K562 (cell line): ENCODE measurements around the gene RPS6KA4. TPM values are rescaled to one million over a fixed set of nuclear protein-coding genes. Genes with fewer than 3 reads are reported as not detected.

Experiments
- BRD9 ChIP-seq: fragments of 450-650 bp; IDR thresholded peaks from 2 replicates; pipeline ENCODE4 v1.6.1; 2018; ENCODE audit warnings: low read depth; ENCODE audit not compliant: partially characterized antibody
- CREM ChIP-seq: IDR thresholded peaks from 2 replicates; pipeline ENCODE4 v1.6.1; 2014; ENCODE audit warnings: antibody characterized with exemption, low read depth
- NCOA1 ChIP-seq: fragments of 450-650 bp; IDR thresholded peaks from 2 replicates; pipeline ENCODE4 v1.6.1; 2016; ENCODE audit warnings: low read depth
- NR1H2 ChIP-seq: sonication (generic); formaldehyde crosslinking; IDR thresholded peaks from 2 replicates; pipeline ENCODE4 v1.4.0; 2020; ENCODE audit warnings: mild to moderate bottlenecking, missing genetic modification reagents
- PBX2 ChIP-seq, 2 experiments: IDR thresholded peaks in 1 of 2; conservative IDR thresholded peaks in 1 of 2; 2 replicates each; pipeline ENCODE4 v1.6.1; 2016; ENCODE audit warnings: low read depth in 2 of 2, mild to moderate bottlenecking in 1 of 2, missing compliant biosample characterization in 1 of 2, missing genetic modification characterization in 1 of 2, moderate library complexity in 1 of 2
- PKNOX1 ChIP-seq: fragments of 450-650 bp; IDR thresholded peaks from 2 replicates; pipeline ENCODE4 v1.6.1; 2016
- POU5F1 ChIP-seq: fragments of 150-350 bp; IDR thresholded peaks from 2 replicates; pipeline ENCODE4 v1.6.1; 2014; ENCODE audit warnings: borderline replicate concordance, low read length, low read depth, mild to moderate bottlenecking; ENCODE audit not compliant: partially characterized antibody
- PRDM10 ChIP-seq: fragments of 450-650 bp; IDR thresholded peaks from 2 replicates; pipeline ENCODE4 v1.6.1; 2018; ENCODE audit not compliant: partially characterized antibody
- STAG1 ChIP-seq: sonication (generic); formaldehyde crosslinking; IDR thresholded peaks from 2 replicates; pipeline ENCODE4 v1.5.0; 2020; ENCODE audit warnings: missing genetic modification reagents, borderline replicate concordance
- ZFPM2 ChIP-seq: fragments of 250-450 bp; sonication (Bioruptor Pico); IDR thresholded peaks from 2 replicates; pipeline ENCODE4 v1.5.1; 2022; ENCODE audit warnings: mild to moderate bottlenecking
- ZNF253 ChIP-seq: fragments of 250-450 bp; sonication (Bioruptor Pico); conservative IDR thresholded peaks from 2 replicates; pipeline ENCODE4 v1.6.1; 2021; ENCODE audit warnings: mild to moderate bottlenecking
- ZNF778 ChIP-seq: fragments of 450-650 bp; formaldehyde crosslinking; IDR thresholded peaks from 2 replicates; pipeline ENCODE4 v1.4.0; 2020; ENCODE audit warnings: mild to moderate bottlenecking, moderate library complexity
- polyA plus RNA-seq, 8 experiments: library from polyadenylated mRNA; depleted of rRNA in 4 of 8; stranded (reverse) in 5 of 8; unstranded in 3 of 8; fragments of >200 nt; fragmentation: Nextera tagmentation in 2 of 8; fragmentation: Illumina TruSeq in 1 of 8; extraction: Ambion mirVana in 2 of 8; extraction: Trizol in 1 of 8; gene quantifications; 2 replicates each; pipeline versions ENCODE4 v1.2.1 to v1.2.3, GENCODE V29; 2011 to 2014; ENCODE audit warnings: inconsistent platforms in 1 of 8, missing spikeins in 1 of 8
- total RNA-seq, 7 experiments: library from RNA; depleted of rRNA in 6 of 7; stranded (reverse); fragments of >200 nt in 6 of 7; fragmentation: Illumina TruSeq in 2 of 7; extraction: Trizol in 2 of 7; gene quantifications; 2 replicates each; pipeline versions ENCODE4 v1.2.1 to v1.2.3, GENCODE V29; 2011 to 2021; ENCODE audit warnings: low replicate concordance in 1 of 7
- TF ChIP-seq, protein P1 (sequence below): fragments of 250-450 bp; sonication (Bioruptor Pico); IDR thresholded peaks from 2 replicates; pipeline ENCODE4 v1.8.0; 2022; ENCODE audit warnings: inconsistent platforms
- TF ChIP-seq, protein P2 (sequence below): fragments of 250-450 bp; sonication (Bioruptor Pico); IDR thresholded peaks from 2 replicates; pipeline ENCODE4 v1.4.0; 2020; ENCODE audit warnings: mild to moderate bottlenecking, moderate library complexity

RPS6KA4 gene
- total and polyA plus RNA-seq, 9 of the 15 experiments (the other 6 are each of a cell fraction or from before 2014, with no cell fraction given) = 0.15 to 23.8 (median 9.8) TPM

GRCh38 chr11:64356498-64357411 lies 2.2 kb upstream of the RPS6KA4 start (continued):
- TF ChIP-seq PRDM10 (peak; percentile 51), ZFPM2 (no peak), NR1H2 (0 out of 2 replicates have a peak, but pooled peaks have one; percentile 62), PBX2 (CRISPR knock-in tag; IDR thresholded peaks at IDR 0.05; ENCODE audit: low read depth) (no peak), PBX2 (tag; conservative IDR thresholded peaks at IDR 0.05; ENCODE audit: low read depth) (no peak), CREM (peak; percentile 74; the same call in 1 of the 2 replicates), POU5F1 (no peak), ZNF253 (CRISPR knock-in tag) (no peak), BRD9 (peak; percentile 89), NCOA1 (0 out of 2 replicates have a peak, but pooled peaks have one; percentile 28), ZNF778 (CRISPR knock-in tag) (no peak), PKNOX1 (0 out of 2 replicates have a peak, but pooled peaks have one; percentile 7), STAG1 (CRISPR knock-in tag) (peak; percentile 17; the same call in 1 of the 2 replicates)
- TF ChIP-seq, protein P1, sequence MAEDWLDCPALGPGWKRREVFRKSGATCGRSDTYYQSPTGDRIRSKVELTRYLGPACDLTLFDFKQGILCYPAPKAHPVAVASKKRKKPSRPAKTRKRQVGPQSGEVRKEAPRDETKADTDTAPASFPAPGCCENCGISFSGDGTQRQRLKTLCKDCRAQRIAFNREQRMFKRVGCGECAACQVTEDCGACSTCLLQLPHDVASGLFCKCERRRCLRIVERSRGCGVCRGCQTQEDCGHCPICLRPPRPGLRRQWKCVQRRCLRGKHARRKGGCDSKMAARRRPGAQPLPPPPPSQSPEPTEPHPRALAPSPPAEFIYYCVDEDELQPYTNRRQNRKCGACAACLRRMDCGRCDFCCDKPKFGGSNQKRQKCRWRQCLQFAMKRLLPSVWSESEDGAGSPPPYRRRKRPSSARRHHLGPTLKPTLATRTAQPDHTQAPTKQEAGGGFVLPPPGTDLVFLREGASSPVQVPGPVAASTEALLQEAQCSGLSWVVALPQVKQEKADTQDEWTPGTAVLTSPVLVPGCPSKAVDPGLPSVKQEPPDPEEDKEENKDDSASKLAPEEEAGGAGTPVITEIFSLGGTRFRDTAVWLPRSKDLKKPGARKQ (CRISPR knock-in tag) = no peak
- TF ChIP-seq, protein P2, sequence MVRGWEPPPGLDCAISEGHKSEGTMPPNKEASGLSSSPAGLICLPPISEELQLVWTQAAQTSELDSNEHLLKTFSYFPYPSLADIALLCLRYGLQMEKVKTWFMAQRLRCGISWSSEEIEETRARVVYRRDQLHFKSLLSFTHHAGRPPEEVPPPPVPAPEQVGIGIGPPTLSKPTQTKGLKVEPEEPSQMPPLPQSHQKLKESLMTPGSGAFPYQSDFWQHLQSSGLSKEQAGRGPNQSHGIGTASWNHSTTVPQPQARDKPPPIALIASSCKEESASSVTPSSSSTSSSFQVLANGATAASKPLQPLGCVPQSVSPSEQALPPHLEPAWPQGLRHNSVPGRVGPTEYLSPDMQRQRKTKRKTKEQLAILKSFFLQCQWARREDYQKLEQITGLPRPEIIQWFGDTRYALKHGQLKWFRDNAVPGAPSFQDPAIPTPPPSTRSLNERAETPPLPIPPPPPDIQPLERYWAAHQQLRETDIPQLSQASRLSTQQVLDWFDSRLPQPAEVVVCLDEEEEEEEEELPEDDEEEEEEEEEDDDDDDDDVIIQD (CRISPR knock-in tag) = no peak
